HCT116 (cell line): ENCODE measurements around the gene TOX2. TPM values are rescaled to one million over a fixed set of nuclear protein-coding genes. Genes with fewer than 3 reads are reported as not detected.

Experiments used
- ATAC-seq: fragments of 200-7000 bp; cut with Tn5 transposase; 2 replicates; pipeline ENCODE4 v1.9.1; 2020; ENCODE audit warnings: mild to moderate bottlenecking, moderate library complexity
- BruUV-seq: library from RNA; stranded (reverse); fragments of 400-500 nt; replicated peaks from 2 replicates; lab custom pipeline; 2021; lab: Mats Ljungman, UMichigan
- CTCF ChIA-PET: fragments of 300-600 bp; sonication (Branson Sonifier 250); formaldehyde crosslinking; loops from one replicate; lab custom pipeline; 2021; ENCODE audit warnings: antibody characterized with exemption; lab: Charles Lee
- POLR2A ChIA-PET: fragments of 300-600, 350-600 bp; sonication (Branson Sonifier 250); formaldehyde crosslinking; loops from one replicate; lab custom pipeline; 2021; ENCODE audit warnings: antibody characterized with exemption; lab: Charles Lee
- RAD21 ChIA-PET, 2 experiments: fragments of 300-600 bp; sonication (Branson Sonifier 250); formaldehyde crosslinking; loops; one replicate each; lab custom pipeline; 2023; ENCODE audit warnings: low total read pairs in 2 of 2; ENCODE audit not compliant: uncharacterized antibody in 2 of 2, unreplicated experiment in 2 of 2, low non-redundant PET in 1 of 2; lab: Charles Lee
- DNase-seq: peaks from one replicate; pipeline ENCODE4 v3.0.0-alpha.2; 2010; ENCODE audit warnings: low read depth, low spot score
- H2AFZ ChIP-seq: fragments of 200-600 bp; shearing (Covaris generic), sonication (generic); 2 replicates; pipeline ENCODE4 v1.6.1; 2017; ENCODE audit warnings: low read depth, mixed run types, mixed read lengths, antibody characterized with exemption, low read length; ENCODE audit not compliant: poor library complexity, severe bottlenecking
- H3K27ac ChIP-seq: 2 replicates; pipeline ENCODE4 v1.5.1; 2012; ENCODE audit warnings: low read depth, low read length
- H3K27me3 ChIP-seq: fragments of 200-600 bp; sonication (generic); 2 replicates; pipeline ENCODE4 v1.6.1; 2016; ENCODE audit warnings: mixed run types, low read length, mixed read lengths; ENCODE audit not compliant: insufficient read depth
- H3K36me3 ChIP-seq, 2 experiments: fragments of 200-500 bp in 1 of 2; fragments of 200-600 bp in 1 of 2; sonication (Bioruptor generic) in 1 of 2; sonication (generic) in 1 of 2; 2 replicates each; pipeline versions ENCODE4 v1.5.1 to v1.6.1; 2014 to 2016; ENCODE audit warnings: low read length in 2 of 2, inconsistent platforms in 1 of 2, mixed read lengths in 1 of 2, mixed run types in 1 of 2; ENCODE audit not compliant: insufficient read depth in 2 of 2, control insufficient read depth in 1 of 2
- H3K4me1 ChIP-seq, 2 experiments: fragments of 200-600 bp in 1 of 2; sonication (generic) in 1 of 2; 2 replicates each; pipeline versions ENCODE4 v1.5.1 to v1.6.1; 2012 to 2017; ENCODE audit warnings: low read length in 2 of 2, inconsistent platforms in 1 of 2, mild to moderate bottlenecking in 1 of 2, mixed read lengths in 1 of 2, mixed run types in 1 of 2, moderate library complexity in 1 of 2; ENCODE audit not compliant: insufficient read depth in 2 of 2, control insufficient read depth in 1 of 2
- H3K4me2 ChIP-seq: fragments of 200-600 bp; sonication (generic); 2 replicates; pipeline ENCODE4 v1.6.1; 2017; ENCODE audit warnings: mixed run types, low read length, mixed read lengths
- H3K4me3 ChIP-seq, 2 experiments: fragments of 200-600 bp in 1 of 2; sonication (generic) in 1 of 2; replicated peaks in 1 of 2; 2 replicates each; pipeline ENCODE4 v1.5.1; 2011 to 2016; ENCODE audit warnings: low read length in 2 of 2, control low read depth in 1 of 2, low read depth in 1 of 2, mild to moderate bottlenecking in 1 of 2, mixed read lengths in 1 of 2, mixed run types in 1 of 2
- H3K79me2 ChIP-seq: fragments of 200-600 bp; sonication (generic); 2 replicates; pipeline ENCODE4 v1.6.1; 2017; ENCODE audit warnings: mild to moderate bottlenecking, mixed run types, low read length, moderate library complexity, mixed read lengths; ENCODE audit not compliant: insufficient read depth
- H3K9ac ChIP-seq: fragments of 200-600 bp; sonication (generic); 2 replicates; pipeline ENCODE4 v1.6.1; 2016; ENCODE audit warnings: low read length, mixed read lengths
- H3K9me2 ChIP-seq: fragments of 200-600 bp; sonication (generic), shearing (Covaris generic); 2 replicates; pipeline ENCODE4 v1.6.1; 2017; ENCODE audit warnings: mixed run types, mild to moderate bottlenecking, moderate library complexity; ENCODE audit not compliant: insufficient read depth
- H3K9me3 ChIP-seq, 2 experiments: fragments of 200-500 bp in 1 of 2; fragments of 200-600 bp in 1 of 2; sonication (Bioruptor generic) in 1 of 2; sonication (generic) in 1 of 2; 2 replicates each; pipeline ENCODE4 v1.6.1; 2014 to 2017; ENCODE audit warnings: low read length in 2 of 2, mixed read lengths in 2 of 2, inconsistent platforms in 1 of 2, low read depth in 1 of 2, mild to moderate bottlenecking in 1 of 2, mixed run types in 1 of 2, moderate library complexity in 1 of 2; ENCODE audit not compliant: control insufficient read depth in 1 of 2, insufficient read depth in 1 of 2
- H4K20me1 ChIP-seq: fragments of 200-600 bp; sonication (generic), shearing (Covaris generic); 2 replicates; pipeline ENCODE4 v1.6.1; 2017; ENCODE audit warnings: mixed run types, mild to moderate bottlenecking, moderate library complexity; ENCODE audit not compliant: insufficient read depth
- ATF3 ChIP-seq: IDR thresholded peaks from 2 replicates; pipeline ENCODE4 v1.6.1; 2012
- CBX3 ChIP-seq: IDR thresholded peaks from 2 replicates; pipeline ENCODE4 v1.6.1; 2012; ENCODE audit warnings: low read depth
- CEBPB ChIP-seq: IDR thresholded peaks from 2 replicates; pipeline ENCODE4 v1.6.1; 2012; ENCODE audit warnings: low read depth
- EZH2 ChIP-seq: fragments of 200-600 bp; sonication (generic); IDR thresholded peaks from 2 replicates; pipeline ENCODE4 v1.6.1; 2017; ENCODE audit warnings: antibody characterized with exemption, mixed run types
- EZH2phosphoT487 ChIP-seq: fragments of 200-600 bp; IDR thresholded peaks from 2 replicates; pipeline ENCODE4 v1.6.1; 2018; ENCODE audit warnings: antibody characterized with exemption, borderline replicate concordance
- FOSL1 ChIP-seq: IDR thresholded peaks from 2 replicates; pipeline ENCODE4 v1.6.1; 2012; ENCODE audit warnings: low read depth
- JUND ChIP-seq: IDR thresholded peaks from 2 replicates; pipeline ENCODE4 v1.6.1; 2012
- POLR2A ChIP-seq: IDR thresholded peaks from 2 replicates; pipeline ENCODE4 v1.7.0; 2011; ENCODE audit warnings: borderline replicate concordance; ENCODE audit not compliant: insufficient read depth, insufficient read length; ENCODE audit errors: extremely low read depth
- POLR2AphosphoS5 ChIP-seq: IDR thresholded peaks from 2 replicates; pipeline ENCODE4 v1.6.1; 2011; ENCODE audit warnings: mild to moderate bottlenecking, low read depth, low read length, moderate library complexity
- SP1 ChIP-seq: IDR thresholded peaks from 2 replicates; pipeline ENCODE4 v1.6.1; 2012; ENCODE audit warnings: low read depth
- ZFX ChIP-seq: fragments of 450-650 bp; IDR thresholded peaks from 2 replicates; pipeline ENCODE4 v1.6.1; 2017
- intact Hi-C: fragments of 100-400 bp; cut with micrococcal nuclease; formaldehyde crosslinking; loops from 2 replicates; pipeline ENCODE4 v1.10.0; 2022
- total RNA-seq: library from RNA; stranded (reverse); gene quantifications from one replicate; pipeline ENCODE4 v1.2.1, GENCODE V29; 2021; ENCODE audit not compliant: unreplicated experiment
- TF ChIP-seq, protein P1 (sequence below): IDR thresholded peaks from 2 replicates; pipeline ENCODE4 v1.6.1; 2011; ENCODE audit warnings: mild to moderate bottlenecking, low read length, moderate library complexity; ENCODE audit not compliant: insufficient replicate concordance; ENCODE audit errors: extremely low read depth
- TF ChIP-seq, protein P2 (sequence below): IDR thresholded peaks from 2 replicates; pipeline ENCODE4 v1.6.1; 2012

TOX2 gene
- total RNA-seq, 1 experiment from 2014 or later, result 39.6 TPM

GRCh38 chr20:44084439-44084838 is 169.8 kb downstream of the TOX2 start:
- H3K4me2 ChIP-seq, result no peak overlapping the region

DNA sequence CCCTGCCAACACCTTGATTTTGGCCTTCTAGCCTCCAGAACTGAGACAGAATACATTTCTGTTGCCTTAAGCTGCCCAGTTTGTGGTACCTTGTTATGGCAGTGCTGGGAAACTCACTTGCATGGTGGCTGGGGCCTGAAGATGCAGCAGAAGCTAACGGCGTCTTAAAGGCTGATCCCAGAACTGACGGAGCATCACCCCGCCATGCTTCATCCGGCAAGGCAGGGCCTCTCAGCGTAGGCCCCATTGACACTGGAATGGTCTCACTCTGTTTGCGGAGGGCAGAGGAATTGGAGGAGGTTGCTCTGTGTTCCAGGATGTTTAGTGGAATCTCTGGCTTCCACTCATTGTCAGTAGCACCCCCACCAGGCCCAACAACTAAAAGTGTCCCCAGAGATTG is 170.2 kb downstream of the TOX2 start:
- POLR2A ChIA-PET, result no interaction called here
- Histone ChIP-seq H3K4me1 (peaks cover 9 to 22% of the 10 kb centered on the region in 2 experiments), H3K9me3 (no peaks in the 10 kb centered on the region), H3K27me3 (no peaks in the 10 kb centered on the region), H3K36me3 (no peaks in the 10 kb centered on the region), H3K4me3 (no peak overlapping the region), H3K79me2 (no peaks in the 10 kb centered on the region), H3K9ac (no peak overlapping the region), H4K20me1 (no peaks in the 10 kb centered on the region), H3K27ac (no peak overlapping the region), H3K4me2 (no peak overlapping the region), H2AFZ (no peak overlapping the region), H3K9me2 (no peaks in the 10 kb centered on the region)
- CTCF ChIA-PET, result no interaction called here
- RAD21 ChIA-PET, result no interaction called here
- BruUV-seq, result no TSS peak
- ATAC-seq (no peak), DNase-seq (no peak)
- intact Hi-C loops, result loop anchor here (5.0 to 10.0 kb wide), 2 partner anchors 170 to 548 kb away; partner anchors contain the start of gene TOX2
- TF ChIP-seq POLR2AphosphoS5, result no peak
- TF ChIP-seq, protein P1, sequence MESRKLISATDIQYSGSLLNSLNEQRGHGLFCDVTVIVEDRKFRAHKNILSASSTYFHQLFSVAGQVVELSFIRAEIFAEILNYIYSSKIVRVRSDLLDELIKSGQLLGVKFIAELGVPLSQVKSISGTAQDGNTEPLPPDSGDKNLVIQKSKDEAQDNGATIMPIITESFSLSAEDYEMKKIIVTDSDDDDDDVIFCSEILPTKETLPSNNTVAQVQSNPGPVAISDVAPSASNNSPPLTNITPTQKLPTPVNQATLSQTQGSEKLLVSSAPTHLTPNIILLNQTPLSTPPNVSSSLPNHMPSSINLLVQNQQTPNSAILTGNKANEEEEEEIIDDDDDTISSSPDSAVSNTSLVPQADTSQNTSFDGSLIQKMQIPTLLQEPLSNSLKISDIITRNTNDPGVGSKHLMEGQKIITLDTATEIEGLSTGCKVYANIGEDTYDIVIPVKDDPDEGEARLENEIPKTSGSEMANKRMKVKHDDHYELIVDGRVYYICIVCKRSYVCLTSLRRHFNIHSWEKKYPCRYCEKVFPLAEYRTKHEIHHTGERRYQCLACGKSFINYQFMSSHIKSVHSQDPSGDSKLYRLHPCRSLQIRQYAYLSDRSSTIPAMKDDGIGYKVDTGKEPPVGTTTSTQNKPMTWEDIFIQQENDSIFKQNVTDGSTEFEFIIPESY, result no peak
- no peak for TF ChIP-seq ATF3

More at GRCh38 chr20:44084439-44084838, 169.8 kb downstream of the TOX2 start:
- Histone ChIP-seq H3K79me2 (no peaks in the 10 kb centered on the region), H3K9me2 (no peaks in the 10 kb centered on the region), H3K9me3 (no peaks in the 10 kb centered on the region), H3K4me1 (peaks cover 7 to 19% of the 10 kb centered on the region in 2 experiments), H3K27me3 (no peaks in the 10 kb centered on the region), H3K9ac (no peak overlapping the region), H3K4me3 (no peak overlapping the region), H2AFZ (no peak overlapping the region), H3K27ac (no peak overlapping the region), H3K36me3 (no peaks in the 10 kb centered on the region), H4K20me1 (no peaks in the 10 kb centered on the region)
- TF ChIP-seq EZH2phosphoT487, result no peak
- no peak for TF ChIP-seq ATF3
- no peak for TF ChIP-seq FOSL1
- no peak for TF ChIP-seq ZFX
- TF ChIP-seq SP1, result no peak
- no peak for TF ChIP-seq CBX3
- no peak for TF ChIP-seq JUND
- TF ChIP-seq, protein P2, sequence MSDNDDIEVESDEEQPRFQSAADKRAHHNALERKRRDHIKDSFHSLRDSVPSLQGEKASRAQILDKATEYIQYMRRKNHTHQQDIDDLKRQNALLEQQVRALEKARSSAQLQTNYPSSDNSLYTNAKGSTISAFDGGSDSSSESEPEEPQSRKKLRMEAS, result no peak
- TF ChIP-seq EZH2, result no peak
- no peak for TF ChIP-seq CEBPB
- no peak for TF ChIP-seq POLR2A
- no peak for DNase-seq
- RAD21 ChIA-PET, result no interaction called here
- ATAC-seq, result no peak
- intact Hi-C loops, result loop anchor here (5.0 to 10.0 kb wide), 2 partner anchors 170 to 547 kb away; partner anchors contain the start of gene TOX2
- no TSS peak for BruUV-seq
- CTCF ChIA-PET, result interaction anchor here (1.7 kb wide), 1 partner anchor 335 kb away, joined by 11 read pairs; no protein-coding TSS in a partner anchor
- POLR2A ChIA-PET, result interaction anchor here (1.5 kb wide), 1 partner anchor 334 kb away, joined by 3 read pairs; no protein-coding TSS in a partner anchor
